HFF-Myc (cell line): ENCODE measurements around the gene MRPL55.

Experiments
- DNase-seq: peaks from one replicate; pipeline ENCODE4 v3.0.0-alpha.2; 2011; ENCODE audit warnings: low read depth; ENCODE audit errors: extremely low read depth
- H3K4me3 ChIP-seq: replicated peaks from 2 replicates; pipeline ENCODE4 v1.5.1; 2011; ENCODE audit warnings: low read depth, mild to moderate bottlenecking, control low read depth, low read length
- TF ChIP-seq, protein P1 (sequence below): IDR thresholded peaks from 2 replicates; pipeline ENCODE4 v1.5.1; 2012; ENCODE audit warnings: mild to moderate bottlenecking, low read depth, low read length, control low read depth; ENCODE audit errors: missing control alignments

The MRPL55 gene

DNA sequence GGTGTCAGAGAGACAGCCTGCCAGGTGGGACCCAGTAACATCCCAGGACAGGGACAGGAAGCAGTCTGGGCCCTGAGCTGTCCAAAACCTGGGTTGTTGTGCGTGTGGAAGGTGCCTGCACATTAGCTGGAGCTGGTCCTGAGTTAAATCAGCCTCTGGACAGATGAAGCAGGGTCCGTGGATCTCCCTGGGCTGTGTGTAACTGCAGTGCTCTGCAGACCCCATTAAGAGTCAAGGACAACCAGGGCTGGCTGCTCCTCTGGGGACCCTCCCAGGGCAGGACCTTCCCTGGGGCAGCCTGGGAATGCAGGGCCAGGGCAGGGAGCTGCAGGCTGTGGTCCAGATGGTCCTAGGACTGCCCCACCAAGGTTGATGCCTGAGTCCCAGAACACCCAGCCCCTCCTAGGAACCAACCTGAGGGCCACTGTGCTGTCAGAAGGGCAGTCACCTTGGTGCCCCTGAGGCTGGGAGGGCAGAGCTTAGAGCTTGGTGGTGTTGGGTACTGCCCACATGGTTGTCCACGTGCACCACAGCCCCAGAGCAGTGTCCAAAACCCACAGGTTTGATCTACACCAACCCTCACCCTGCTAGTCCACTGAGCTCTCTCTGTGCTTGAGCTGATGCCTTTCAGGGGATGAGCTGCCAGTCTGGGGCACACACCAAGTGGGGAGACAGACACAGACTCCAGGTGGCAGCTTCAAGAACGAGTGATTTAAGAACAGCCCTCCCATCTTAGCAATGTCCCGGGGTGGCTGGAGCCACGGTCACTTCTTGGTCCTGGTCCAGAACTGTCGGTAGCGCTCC, 2.9 kb downstream of the MRPL55 start:
- no peak overlapping the region for H3K4me3 ChIP-seq
- DNase-seq = no peak
- TF ChIP-seq, protein P1, sequence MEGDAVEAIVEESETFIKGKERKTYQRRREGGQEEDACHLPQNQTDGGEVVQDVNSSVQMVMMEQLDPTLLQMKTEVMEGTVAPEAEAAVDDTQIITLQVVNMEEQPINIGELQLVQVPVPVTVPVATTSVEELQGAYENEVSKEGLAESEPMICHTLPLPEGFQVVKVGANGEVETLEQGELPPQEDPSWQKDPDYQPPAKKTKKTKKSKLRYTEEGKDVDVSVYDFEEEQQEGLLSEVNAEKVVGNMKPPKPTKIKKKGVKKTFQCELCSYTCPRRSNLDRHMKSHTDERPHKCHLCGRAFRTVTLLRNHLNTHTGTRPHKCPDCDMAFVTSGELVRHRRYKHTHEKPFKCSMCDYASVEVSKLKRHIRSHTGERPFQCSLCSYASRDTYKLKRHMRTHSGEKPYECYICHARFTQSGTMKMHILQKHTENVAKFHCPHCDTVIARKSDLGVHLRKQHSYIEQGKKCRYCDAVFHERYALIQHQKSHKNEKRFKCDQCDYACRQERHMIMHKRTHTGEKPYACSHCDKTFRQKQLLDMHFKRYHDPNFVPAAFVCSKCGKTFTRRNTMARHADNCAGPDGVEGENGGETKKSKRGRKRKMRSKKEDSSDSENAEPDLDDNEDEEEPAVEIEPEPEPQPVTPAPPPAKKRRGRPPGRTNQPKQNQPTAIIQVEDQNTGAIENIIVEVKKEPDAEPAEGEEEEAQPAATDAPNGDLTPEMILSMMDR = no peak

DNA sequence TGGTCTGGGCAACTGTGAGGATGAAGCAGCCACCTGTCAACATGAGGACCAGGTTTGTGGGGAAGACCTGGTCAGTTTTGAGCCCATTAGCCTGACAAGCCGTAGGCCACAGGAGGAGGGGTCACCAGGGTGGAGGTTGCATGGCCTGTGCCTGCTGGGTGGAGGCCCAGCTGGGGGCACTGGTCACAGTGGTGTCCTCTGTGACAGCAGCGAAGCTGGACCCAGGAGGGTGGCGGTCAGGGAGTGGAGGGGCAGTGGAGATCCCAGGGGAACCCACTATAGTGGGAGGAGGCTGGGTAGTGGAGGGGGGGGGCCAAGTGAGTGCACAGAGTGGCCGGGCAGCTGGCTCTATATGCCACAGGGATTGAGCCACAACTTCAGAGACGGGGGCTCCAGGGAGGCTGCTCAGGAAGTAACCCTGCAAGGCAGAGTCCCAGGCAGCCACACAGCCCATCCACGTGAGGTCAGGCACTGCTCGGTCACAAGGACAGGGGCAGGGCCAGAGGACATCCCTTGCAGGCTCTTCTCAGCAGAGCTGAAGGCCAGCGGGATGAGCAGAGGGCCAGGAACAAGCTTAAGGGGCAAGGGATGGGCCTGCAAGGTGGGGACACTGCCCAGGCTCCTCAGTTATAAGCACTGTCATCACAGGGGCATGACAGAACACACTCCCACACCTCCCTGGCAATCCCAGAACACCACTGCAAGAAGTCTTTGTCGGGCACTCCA, 3.7 kb downstream of the MRPL55 start:
- DNase-seq = no peak
- no peak overlapping the region for H3K4me3 ChIP-seq
- TF ChIP-seq, protein P1 = no peak

DNA sequence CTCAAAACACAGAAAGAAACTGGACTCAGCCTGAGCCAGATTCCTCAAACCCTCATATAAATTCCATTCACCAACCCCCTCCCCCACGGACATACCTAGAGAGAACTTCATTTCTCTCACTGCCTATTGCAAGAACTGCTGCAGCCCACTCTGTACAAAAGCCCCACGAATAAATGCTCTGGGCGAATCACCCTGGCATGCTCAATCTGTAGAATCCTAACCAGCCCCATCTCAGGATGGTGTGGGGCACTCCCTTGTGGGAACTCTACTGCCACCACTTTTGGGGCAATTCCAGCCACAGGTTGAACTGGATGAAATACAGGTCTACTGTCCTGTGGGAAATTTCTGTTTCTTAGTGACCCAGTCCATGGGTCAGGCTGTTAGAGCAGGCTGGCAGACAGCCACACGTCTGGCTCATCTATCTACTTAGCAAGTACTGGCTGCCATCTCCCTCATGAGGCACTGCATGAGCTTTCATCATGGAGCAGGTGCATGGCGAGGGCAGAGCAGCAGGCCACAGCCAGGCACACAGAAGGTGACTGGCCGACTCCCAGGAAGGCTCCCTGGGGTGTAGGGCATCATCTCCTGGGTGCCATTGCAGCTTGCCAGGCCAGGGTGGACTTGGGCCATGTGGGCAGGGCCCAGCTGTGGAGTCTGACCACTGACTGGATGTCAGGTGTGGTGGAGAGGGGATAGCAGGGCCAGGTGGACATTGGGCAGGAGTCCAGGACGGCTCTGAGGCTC, 4.4 kb downstream of the MRPL55 start:
- TF ChIP-seq, protein P1 = no peak
- DNase-seq = no peak
- no peak overlapping the region for H3K4me3 ChIP-seq

DNA sequence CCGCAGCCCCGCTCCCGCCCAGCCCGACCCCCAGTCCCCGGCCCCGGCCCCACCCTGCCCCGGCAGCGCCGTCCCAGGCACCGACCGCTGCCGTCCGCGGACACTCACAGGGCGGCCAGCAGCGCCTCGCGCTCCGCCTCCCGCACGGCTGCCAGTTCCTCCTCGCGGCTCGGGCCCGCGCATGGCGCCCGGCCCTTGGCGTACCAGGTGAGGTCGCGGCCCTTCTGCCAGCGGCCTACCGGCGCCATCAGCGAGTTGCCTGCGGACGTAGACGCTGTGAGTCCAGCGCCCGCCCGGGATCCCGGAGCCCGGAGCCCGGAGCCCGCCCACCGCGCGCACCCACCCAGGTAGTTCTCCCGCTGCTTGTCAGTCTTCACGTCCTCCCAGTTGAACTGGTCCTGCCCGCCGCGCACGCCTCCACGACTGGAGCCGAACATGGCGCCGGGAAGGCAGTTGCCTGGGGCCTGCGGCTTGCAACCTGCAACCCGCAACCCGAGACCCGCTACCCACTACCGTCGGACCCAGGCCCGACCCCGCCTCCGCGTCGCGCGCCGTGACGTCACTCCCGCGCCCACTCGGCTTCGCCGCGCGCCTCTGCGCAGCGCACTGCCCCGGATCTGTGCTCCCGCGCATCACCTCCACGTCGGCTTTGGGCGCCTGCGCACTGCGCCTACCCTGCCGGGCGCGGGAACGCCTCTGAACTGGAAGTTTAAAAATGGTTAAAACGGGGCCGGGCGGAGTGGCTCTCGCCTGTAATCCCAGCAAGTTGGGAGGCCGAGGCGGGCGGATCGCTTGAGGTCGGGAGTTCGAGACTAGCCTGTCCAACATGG, 6.1 kb downstream of the MRPL55 start, which contains the start of gene C1orf35:
Gene C1orf35 (minus strand): TSS at position 535 of the 830 bp plus-strand sequence. CDS start 98 bp downstream, at position 437.
- peak within 1 kb of the TSS; percentile 77 for H3K4me3 ChIP-seq
- peak; percentile 66 for DNase-seq

DNA sequence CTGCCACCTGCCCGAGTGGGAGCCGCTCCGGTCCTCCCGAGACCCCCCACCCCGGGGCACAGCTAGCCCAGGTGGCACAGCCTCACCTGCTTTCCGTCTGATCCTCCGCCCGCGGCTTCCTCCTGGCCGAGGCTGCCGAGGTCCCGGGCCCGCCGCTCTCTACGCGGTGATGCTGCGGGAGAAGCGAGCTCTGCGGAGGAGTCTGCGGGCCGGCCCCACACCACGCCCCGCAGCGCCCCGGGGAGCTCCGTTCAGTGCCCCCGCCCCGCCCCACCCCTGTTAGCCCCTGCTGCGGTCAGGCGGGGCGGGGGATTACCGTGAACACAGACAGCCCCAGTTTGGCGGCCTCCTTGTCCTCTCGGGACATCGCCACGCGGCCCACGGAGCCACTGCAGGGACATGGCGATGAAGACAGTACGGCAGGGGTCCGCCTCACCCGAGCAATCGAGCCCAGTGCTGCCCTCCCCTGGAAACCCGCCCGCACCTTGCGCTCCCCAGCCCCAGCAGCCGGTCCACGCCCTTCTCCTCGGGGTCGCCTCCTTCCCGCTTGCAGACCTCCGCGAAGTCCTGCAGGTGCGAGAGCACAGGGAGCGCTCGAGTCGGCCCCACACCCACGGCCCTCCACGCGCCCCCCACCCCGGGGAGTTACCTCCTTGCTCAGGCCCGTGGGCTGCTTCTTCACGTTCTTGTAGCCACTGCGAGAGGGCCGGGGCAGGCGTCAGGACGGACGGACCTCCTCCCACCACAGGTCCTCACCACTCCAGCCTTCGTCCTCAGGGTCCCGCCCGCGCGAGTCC, 6.9 kb downstream of the MRPL55 start:
- DNase-seq = no peak
- H3K4me3 ChIP-seq = peak overlapping the region; percentile 77
- TF ChIP-seq, protein P1 = no peak

More for the DNA sequence above, 6.1 kb downstream of the MRPL55 start, which contains the start of gene C1orf35:
- TF ChIP-seq, protein P1 = no peak
